ENCODE data around the gene SPATS2L.

DNA sequence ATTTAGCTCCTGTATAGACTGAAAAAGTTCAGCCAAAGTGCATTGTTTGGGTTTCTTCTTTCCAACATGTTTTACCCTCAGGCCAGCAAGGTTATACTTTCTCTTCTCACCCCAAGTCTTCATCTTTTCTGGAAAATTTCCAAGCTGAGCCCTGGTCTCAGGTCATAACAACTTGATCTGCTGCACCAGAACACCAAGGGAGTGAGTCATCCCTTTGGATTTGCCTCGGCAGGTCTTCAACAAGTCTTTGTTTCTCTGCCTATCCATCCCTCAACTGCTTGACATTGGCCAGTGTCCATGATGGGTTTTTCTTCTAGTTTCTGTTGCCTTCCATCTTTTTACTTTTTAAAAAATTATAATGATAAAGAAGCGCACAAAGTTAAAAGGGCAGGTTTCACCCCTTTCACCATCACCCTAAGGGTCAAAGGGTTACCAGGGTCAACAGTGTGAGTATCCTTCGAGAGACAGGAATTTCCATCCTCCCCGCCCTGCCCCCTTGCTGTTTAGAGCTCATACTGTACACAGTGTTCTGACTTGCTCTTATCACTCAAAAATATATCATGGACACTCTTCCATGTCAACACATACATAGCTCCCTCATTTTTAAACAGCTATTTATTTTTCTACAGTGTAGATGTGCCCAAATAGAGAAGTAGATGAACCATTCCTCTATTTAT is 5.7 kb upstream of the SPATS2L start:
- TF ChIP-seq RAD21 (conservative IDR thresholded peaks at IDR 0.05 in 1 of 2, IDR thresholded peaks at IDR 0.05 in 1 of 2) (no peak), EHMT2 (IDR thresholded peaks at IDR 0.05; ENCODE audit: low read depth) (no peak), CBX2 (IDR thresholded peaks at IDR 0.05; ENCODE audit: borderline replicate concordance, low read depth) (no peak)

Data from A549 (cell line).